HCEC 1CT (cell line): ENCODE results near the gene SMC3.

Source experiments
- DNase-seq: peaks from one replicate; pipeline ENCODE4 v3.0.0-alpha.2; 2017

SMC3 gene

GRCh38 chr10:110546499-110547110 is 20.9 kb upstream of the SMC3 start:
- DNase-seq: no peak

- peak; percentile 79 for DNase-seq
These were observed 20.2 kb upstream of the SMC3 start for GRCh38 chr10:110547139-110547761.

- DNase-seq: no peak
These were observed 19.5 kb upstream of the SMC3 start for GRCh38 chr10:110548002-110548401.

- DNase-seq: no peak
These were observed 18.3 kb upstream of the SMC3 start for GRCh38 chr10:110549211-110549610.

GRCh38 chr10:110553905-110554304 is 13.6 kb upstream of the SMC3 start:
- no peak for DNase-seq

- no peak for DNase-seq
These were observed 11.2 kb upstream of the SMC3 start for GRCh38 chr10:110556296-110556695.

- peak; percentile 65 for DNase-seq
These were observed 10.4 kb upstream of the SMC3 start for GRCh38 chr10:110556969-110557601.

GRCh38 chr10:110558041-110558440 is 9.5 kb upstream of the SMC3 start:
- DNase-seq: no peak

GRCh38 chr10:110560012-110560411 is 7.5 kb upstream of the SMC3 start:
- no peak for DNase-seq

- no peak for DNase-seq
These were observed 6.2 kb upstream of the SMC3 start for GRCh38 chr10:110561292-110561691.

GRCh38 chr10:110562348-110562747 is 5.1 kb upstream of the SMC3 start:
- no peak for DNase-seq

- no peak for DNase-seq
These were observed 4.4 kb upstream of the SMC3 start for GRCh38 chr10:110563132-110563531.

- no peak for DNase-seq
These were observed 859 bp upstream of the SMC3 start for GRCh38 chr10:110566472-110567200.

GRCh38 chr10:110568055-110568735 is 700 bp downstream of the SMC3 start:
- DNase-seq: peak; percentile 22

- DNase-seq: no peak
These were observed 1.6 kb downstream of the SMC3 start for GRCh38 chr10:110569122-110569521.

GRCh38 chr10:110569736-110570135 is 2.2 kb downstream of the SMC3 start:
- DNase-seq: no peak

- DNase-seq: no peak
These were observed 3.7 kb downstream of the SMC3 start for GRCh38 chr10:110571093-110571743.

- no peak for DNase-seq
These were observed 5.4 kb downstream of the SMC3 start for GRCh38 chr10:110572862-110573261.

GRCh38 chr10:110574420-110574819 is 6.9 kb downstream of the SMC3 start:
- no peak for DNase-seq

GRCh38 chr10:110576220-110576619 is 8.7 kb downstream of the SMC3 start:
- DNase-seq: peak; percentile 87

GRCh38 chr10:110577056-110577455 is 9.6 kb downstream of the SMC3 start:
- peak; percentile 54 for DNase-seq

GRCh38 chr10:110584006-110584405 is 16.5 kb downstream of the SMC3 start:
- no peak for DNase-seq

GRCh38 chr10:110591760-110592159 is 24.3 kb downstream of the SMC3 start:
- no peak for DNase-seq
